PC-3 (cell line): ENCODE results near the gene PRAMEF17.

Experiments
- EZH2 ChIP-seq: fragments of 300-600 bp; sonication (generic); IDR thresholded peaks from one replicate; pipeline ENCODE4 v1.6.1; 2017; ENCODE audit warnings: antibody characterized with exemption, mild to moderate bottlenecking, low read length; ENCODE audit not compliant: unreplicated experiment
- EZH2phosphoT487 ChIP-seq: fragments of 300-600 bp; sonication (generic); IDR thresholded peaks from 2 replicates; pipeline ENCODE4 v1.6.1; 2018; ENCODE audit warnings: mild to moderate bottlenecking, antibody characterized with exemption, low read length, borderline replicate concordance
- TF ChIP-seq, protein P1 (sequence below): fragments of 300-600 bp; sonication (generic); conservative IDR thresholded peaks from 2 replicates; pipeline ENCODE4 v1.5.1; 2017; ENCODE audit warnings: antibody characterized with exemption, low read depth, mild to moderate bottlenecking, low read length

DNA sequence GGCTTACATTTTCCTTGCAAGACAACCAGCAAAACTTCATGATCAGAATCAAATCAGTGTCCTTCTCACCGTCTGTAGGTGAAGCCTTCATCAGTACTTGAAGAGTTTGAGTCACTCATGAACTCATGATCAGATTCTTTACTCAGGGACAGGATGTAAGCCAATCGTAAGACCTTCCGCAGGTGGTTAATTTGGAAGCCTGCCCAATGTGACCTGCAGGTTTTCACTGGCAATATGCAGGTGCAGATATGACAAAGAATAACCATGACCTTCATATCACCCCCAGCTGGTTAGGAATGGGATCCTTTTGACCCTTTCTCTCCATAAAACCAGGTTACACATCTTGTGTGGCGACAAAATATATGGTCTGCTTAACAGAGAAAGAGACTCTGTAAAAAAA, 18.4 kb downstream of the PRAMEF17 start:
- TF ChIP-seq, protein P1, sequence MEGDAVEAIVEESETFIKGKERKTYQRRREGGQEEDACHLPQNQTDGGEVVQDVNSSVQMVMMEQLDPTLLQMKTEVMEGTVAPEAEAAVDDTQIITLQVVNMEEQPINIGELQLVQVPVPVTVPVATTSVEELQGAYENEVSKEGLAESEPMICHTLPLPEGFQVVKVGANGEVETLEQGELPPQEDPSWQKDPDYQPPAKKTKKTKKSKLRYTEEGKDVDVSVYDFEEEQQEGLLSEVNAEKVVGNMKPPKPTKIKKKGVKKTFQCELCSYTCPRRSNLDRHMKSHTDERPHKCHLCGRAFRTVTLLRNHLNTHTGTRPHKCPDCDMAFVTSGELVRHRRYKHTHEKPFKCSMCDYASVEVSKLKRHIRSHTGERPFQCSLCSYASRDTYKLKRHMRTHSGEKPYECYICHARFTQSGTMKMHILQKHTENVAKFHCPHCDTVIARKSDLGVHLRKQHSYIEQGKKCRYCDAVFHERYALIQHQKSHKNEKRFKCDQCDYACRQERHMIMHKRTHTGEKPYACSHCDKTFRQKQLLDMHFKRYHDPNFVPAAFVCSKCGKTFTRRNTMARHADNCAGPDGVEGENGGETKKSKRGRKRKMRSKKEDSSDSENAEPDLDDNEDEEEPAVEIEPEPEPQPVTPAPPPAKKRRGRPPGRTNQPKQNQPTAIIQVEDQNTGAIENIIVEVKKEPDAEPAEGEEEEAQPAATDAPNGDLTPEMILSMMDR = no peak
- TF ChIP-seq EZH2 = no peak
- TF ChIP-seq EZH2phosphoT487 = no peak
